ENCODE results near the gene DAB2.

DNA sequence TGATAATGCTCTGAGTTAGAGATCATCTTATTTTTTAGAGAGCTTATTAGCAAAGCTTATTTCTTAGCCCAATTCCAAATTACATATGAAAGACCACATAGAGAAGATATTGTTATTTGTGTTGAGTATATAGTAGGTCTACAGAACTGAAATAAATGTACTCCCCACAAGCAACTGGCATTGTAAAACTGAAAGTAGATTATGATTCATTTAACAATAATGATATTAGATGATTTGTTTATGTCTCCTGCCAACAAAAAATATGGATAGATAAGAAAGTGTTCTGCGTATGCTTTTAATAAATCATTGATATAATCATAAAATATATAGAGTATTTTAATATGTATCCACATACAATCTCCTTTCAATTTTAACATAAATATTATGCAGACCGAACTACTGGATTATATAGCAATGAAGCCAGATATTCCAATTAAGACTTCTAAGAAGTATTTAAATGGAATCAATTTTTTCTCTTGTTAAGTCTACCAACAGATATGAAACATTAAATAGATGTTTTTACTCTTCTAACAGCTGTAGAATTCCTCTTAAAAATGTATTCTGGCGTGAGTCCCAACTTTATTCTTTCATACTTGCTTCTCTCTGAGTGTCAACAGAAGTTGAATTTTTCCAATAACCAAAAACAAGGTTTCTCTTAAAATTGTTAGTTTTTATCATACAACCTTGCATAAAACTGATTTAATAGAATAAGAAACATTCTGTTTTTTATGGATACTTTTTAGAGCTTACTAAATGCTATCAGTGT, 15.6 kb upstream of the DAB2 start:
- TF ChIP-seq CTCF (IDR thresholded peaks at IDR 0.05; ENCODE audit: low read length): no peak
- TF ChIP-seq EZH2 (IDR thresholded peaks at IDR 0.05; ENCODE audit: borderline replicate concordance, low read length): no peak
